ENCODE data around the gene ELANE. TPM values are rescaled to one million over a fixed set of nuclear protein-coding genes. Genes with fewer than 3 reads are reported as not detected.
"Not testable (repeated sequence)": the region's sequence is repeated elsewhere in the genome, so short reads cannot be mapped to it uniquely, and the experiment has no call there.

Gene ELANE
- total and polyA plus RNA-seq, 7 donors = 0.39 to 0.95 (median 0.55) TPM; not detected in 2

- peaks cover 0 to 74% (median 19%) of the 10 kb centered on the region in 3 donors for H3K27me3 ChIP-seq (ENCODE audit: insufficient read depth in 3 of 3, low read length in 2 of 3)
- no peaks in the 10 kb centered on the region for H3K9me3 ChIP-seq
- H3K36me3 ChIP-seq (ENCODE audit: insufficient read depth in 1 of 2, low read depth in 1 of 2) = no peaks in the 10 kb centered on the region
- ATAC-seq (no peak), DNase-seq (no peak)
- no peak overlapping the region for H3K27ac ChIP-seq
- TF ChIP-seq, protein P1, sequence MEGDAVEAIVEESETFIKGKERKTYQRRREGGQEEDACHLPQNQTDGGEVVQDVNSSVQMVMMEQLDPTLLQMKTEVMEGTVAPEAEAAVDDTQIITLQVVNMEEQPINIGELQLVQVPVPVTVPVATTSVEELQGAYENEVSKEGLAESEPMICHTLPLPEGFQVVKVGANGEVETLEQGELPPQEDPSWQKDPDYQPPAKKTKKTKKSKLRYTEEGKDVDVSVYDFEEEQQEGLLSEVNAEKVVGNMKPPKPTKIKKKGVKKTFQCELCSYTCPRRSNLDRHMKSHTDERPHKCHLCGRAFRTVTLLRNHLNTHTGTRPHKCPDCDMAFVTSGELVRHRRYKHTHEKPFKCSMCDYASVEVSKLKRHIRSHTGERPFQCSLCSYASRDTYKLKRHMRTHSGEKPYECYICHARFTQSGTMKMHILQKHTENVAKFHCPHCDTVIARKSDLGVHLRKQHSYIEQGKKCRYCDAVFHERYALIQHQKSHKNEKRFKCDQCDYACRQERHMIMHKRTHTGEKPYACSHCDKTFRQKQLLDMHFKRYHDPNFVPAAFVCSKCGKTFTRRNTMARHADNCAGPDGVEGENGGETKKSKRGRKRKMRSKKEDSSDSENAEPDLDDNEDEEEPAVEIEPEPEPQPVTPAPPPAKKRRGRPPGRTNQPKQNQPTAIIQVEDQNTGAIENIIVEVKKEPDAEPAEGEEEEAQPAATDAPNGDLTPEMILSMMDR (IDR thresholded peaks at IDR 0.05) = no peak
- intact Hi-C loops (cut with DNase I) = no loop called here
- 39 to 48% (median 43%) methylated on average over 32 to 38 of the region's 38 CpGs for WGBS, 3 donors
- no peaks in the 10 kb centered on the region for H3K4me1 ChIP-seq
- no peak overlapping the region for H3K4me3 ChIP-seq
Observed at GRCh38 chr19:831407-832369, 20.4 kb upstream of the ELANE start.

GRCh38 chr19:834216-834615 is 17.9 kb upstream of the ELANE start:
- intact Hi-C loops (cut with DNase I) = no loop called here
- Histone ChIP-seq H3K9me3 (no peaks in the 10 kb centered on the region), H3K27ac (no peak overlapping the region), H3K4me1 (no peaks in the 10 kb centered on the region), H3K36me3 (ENCODE audit: insufficient read depth in 1 of 2, low read depth in 1 of 2) (no peaks in the 10 kb centered on the region), H3K4me3 (no peak overlapping the region), H3K27me3 (ENCODE audit: insufficient read depth in 3 of 3, low read length in 2 of 3) (peaks cover 0 to 77% (median 19%) of the 10 kb centered on the region in 3 donors)
- no peak for DNase-seq
- no peak for ATAC-seq
- WGBS, 3 donors = 45 to 59% (median 49%) methylated on average over 24 of the region's 24 CpGs
- TF ChIP-seq, protein P1 (IDR thresholded peaks at IDR 0.05) = no peak

DNA sequence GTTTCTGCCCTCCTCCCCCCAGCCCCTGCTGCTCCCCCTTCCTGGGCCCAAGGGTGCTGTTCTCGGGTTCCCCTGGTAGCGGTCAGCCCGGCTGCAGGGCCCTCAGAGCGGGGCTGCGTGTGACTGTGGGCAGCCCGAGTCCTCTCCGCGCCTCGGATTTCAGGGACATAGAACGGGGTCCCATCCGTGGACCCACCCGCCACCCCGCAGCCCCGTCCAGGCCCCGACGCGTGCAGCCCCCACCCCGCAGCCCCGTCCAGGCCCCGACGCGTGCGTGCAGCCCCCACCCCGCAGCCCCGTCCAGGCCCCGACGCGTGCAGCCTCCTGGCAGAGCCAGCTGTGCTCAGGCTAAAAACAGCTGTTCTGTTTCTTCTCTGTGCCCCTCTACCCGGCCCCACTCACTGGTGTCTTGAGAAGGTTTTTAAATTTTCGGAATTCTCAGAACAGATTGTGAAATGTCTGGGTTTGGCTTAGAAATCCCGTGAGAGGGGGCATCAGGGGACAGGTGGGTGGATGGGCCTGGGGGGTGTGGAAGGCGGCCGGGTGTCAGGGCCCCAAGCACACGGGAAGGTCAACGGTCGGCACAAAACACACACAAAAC is 16.8 kb upstream of the ELANE start:
- DNase-seq (no peak), ATAC-seq (peak in 1 of 4 donors; percentile 63)
- no peaks in the 10 kb centered on the region for H3K9me3 ChIP-seq
- no peaks in the 10 kb centered on the region for H3K36me3 ChIP-seq (ENCODE audit: insufficient read depth in 1 of 2, low read depth in 1 of 2)
- TF ChIP-seq, protein P1 (IDR thresholded peaks at IDR 0.05) = no peak
- no peak overlapping the region for H3K27ac ChIP-seq
- no peaks in the 10 kb centered on the region for H3K4me1 ChIP-seq
- peaks cover 0 to 78% (median 20%) of the 10 kb centered on the region in 3 donors for H3K27me3 ChIP-seq (ENCODE audit: insufficient read depth in 3 of 3, low read length in 2 of 3)
- 43 to 50% (median 50%) methylated on average over 26 to 36 of the region's 36 CpGs for WGBS, 3 donors
- H3K4me3 ChIP-seq = no peak overlapping the region
- intact Hi-C loops (cut with DNase I) = no loop called here

DNA sequence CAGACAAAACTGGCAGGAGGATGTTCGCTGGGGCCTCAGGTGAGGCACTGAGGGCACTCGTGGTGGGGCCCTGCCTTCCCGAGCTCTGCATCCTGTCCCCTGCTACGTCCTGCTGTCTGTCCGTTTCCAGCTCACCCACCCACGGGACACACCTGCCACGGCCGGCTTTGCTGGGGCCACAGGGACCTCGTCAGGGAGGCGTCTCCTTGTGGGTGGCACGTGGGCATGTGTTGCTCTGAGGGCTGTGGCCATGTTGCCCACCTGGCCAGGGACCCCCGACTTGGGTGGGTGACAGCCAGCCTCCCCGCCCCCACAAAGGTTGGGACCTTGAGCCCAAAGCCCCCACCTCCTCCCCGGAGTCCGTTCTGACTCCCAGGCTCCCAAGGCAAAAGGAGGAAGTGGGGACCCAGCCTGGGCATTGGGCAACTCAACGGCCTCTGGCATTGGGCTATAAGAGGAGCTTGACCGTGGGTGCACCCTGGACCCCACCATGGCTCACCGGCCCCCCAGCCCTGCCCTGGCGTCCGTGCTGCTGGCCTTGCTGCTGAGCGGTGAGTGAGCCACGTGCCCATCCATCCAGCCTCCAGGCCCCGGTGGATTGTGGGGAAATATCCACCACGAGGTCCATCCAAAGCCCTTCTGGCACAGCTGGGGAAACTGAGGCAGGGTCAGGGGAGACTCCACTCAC is 11.4 kb upstream of the ELANE start, which contains the start of gene PRTN3:
TSS of gene PRTN3 (plus strand) at position 481 of the 688 bp plus-strand sequence. CDS start at position 491, 10 bp downstream.
- no peak for DNase-seq
- 53 to 66% (median 64%) methylated on average over 23 to 24 of the region's 24 CpGs for WGBS, 3 donors
- Histone ChIP-seq H3K4me3 (no peak within 1 kb of the TSS), H3K36me3 (ENCODE audit: insufficient read depth in 1 of 2, low read depth in 1 of 2) (no peaks in the 10 kb centered on the region), H3K27me3 (ENCODE audit: insufficient read depth in 3 of 3, low read length in 2 of 3) (peaks cover 0 to 83% (median 14%) of the 10 kb centered on the region in 3 donors), H3K9me3 (no peaks in the 10 kb centered on the region), H3K27ac (no peak within 1 kb of the TSS), H3K4me1 (peaks cover 8% of the 10 kb centered on the region)
- TF ChIP-seq, protein P1 (IDR thresholded peaks at IDR 0.05) = no peak
- peak in 1 of 4 donors; percentile 20 for ATAC-seq
- intact Hi-C loops (cut with DNase I) = no loop called here

GRCh38 chr19:842802-843179 is 9.3 kb upstream of the ELANE start:
- WGBS, 3 donors = 64 to 75% (median 69%) methylated on average over 7 of the region's 7 CpGs

More at GRCh38 chr19:842802-843179, 9.3 kb upstream of the ELANE start:
- H3K36me3 ChIP-seq (ENCODE audit: insufficient read depth in 1 of 2, low read depth in 1 of 2); H3K27ac ChIP-seq; H3K4me3 ChIP-seq; ATAC-seq; H3K4me1 ChIP-seq; H3K9me3 ChIP-seq; DNase-seq; intact Hi-C loops (cut with DNase I): not testable (repeated sequence)
- H3K27me3 ChIP-seq (ENCODE audit: insufficient read depth in 3 of 3, low read length in 2 of 3) = peaks cover 0 to 85% (median 13%) of the 10 kb centered on the region in 3 donors

Measured in psoas muscle (tissue), 8 donors.